Right lobe of liver (tissue), 4 donors: ENCODE data around the gene SURF6.

ENCODE experiments used
- POLR2A ChIP-seq: fragments of 450-650 bp; IDR thresholded peaks from one replicate; pipeline ENCODE4 v1.6.1; 2017; ENCODE audit warnings: antibody characterized with exemption, mild to moderate bottlenecking
- TF ChIP-seq, protein P1 (sequence below), 4 donors: fragments of 200-600 bp in 3 of 4; fragments of 450-650 bp in 1 of 4; IDR thresholded peaks; one replicate each; pipeline versions ENCODE4 v1.5.1 to v1.8.0; 2016 to 2022; ENCODE audit warnings: antibody characterized with exemption in 4 of 4, mild to moderate bottlenecking in 2 of 4
- donor health status: DM: no; HTN: no; CAD: no.
- donor health status: DM: no; HTN: no; CAD: no.
- donor health status: DM: no; HTN: yes; CAD: no.

GRCh38 chr9:133340916-133341315 is 4.9 kb upstream of the SURF6 start:
- TF ChIP-seq, protein P1, sequence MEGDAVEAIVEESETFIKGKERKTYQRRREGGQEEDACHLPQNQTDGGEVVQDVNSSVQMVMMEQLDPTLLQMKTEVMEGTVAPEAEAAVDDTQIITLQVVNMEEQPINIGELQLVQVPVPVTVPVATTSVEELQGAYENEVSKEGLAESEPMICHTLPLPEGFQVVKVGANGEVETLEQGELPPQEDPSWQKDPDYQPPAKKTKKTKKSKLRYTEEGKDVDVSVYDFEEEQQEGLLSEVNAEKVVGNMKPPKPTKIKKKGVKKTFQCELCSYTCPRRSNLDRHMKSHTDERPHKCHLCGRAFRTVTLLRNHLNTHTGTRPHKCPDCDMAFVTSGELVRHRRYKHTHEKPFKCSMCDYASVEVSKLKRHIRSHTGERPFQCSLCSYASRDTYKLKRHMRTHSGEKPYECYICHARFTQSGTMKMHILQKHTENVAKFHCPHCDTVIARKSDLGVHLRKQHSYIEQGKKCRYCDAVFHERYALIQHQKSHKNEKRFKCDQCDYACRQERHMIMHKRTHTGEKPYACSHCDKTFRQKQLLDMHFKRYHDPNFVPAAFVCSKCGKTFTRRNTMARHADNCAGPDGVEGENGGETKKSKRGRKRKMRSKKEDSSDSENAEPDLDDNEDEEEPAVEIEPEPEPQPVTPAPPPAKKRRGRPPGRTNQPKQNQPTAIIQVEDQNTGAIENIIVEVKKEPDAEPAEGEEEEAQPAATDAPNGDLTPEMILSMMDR (IDR thresholded peaks at IDR 0.05), result no peak
- TF ChIP-seq POLR2A, result no peak
